Measurements from ENCODE around the gene SLC16A5. TPM values are rescaled to one million over a fixed set of nuclear protein-coding genes. Genes with fewer than 3 reads are reported as not detected.

The SLC16A5 gene
- total RNA-seq, 1 experiment from 2014 or later, result 33.8 TPM

- TSS peak; percentile 16 for BruUV-seq (replicated peaks)
- ChIA-PET CTCF (interaction anchor here (0.5 to 1.3 kb wide), 2 partner anchors 9 to 101 kb away, joined by 3 read pairs; no protein-coding TSS in a partner anchor), POLR2A (interaction anchor here (1.0 kb wide), 1 partner anchor 91 kb away, joined by 3 read pairs; no protein-coding TSS in a partner anchor)
- Histone ChIP-seq H3K4me1 (0 out of 2 replicates have a peak, but pooled peaks cover 5% of the 10 kb centered on the region), H3K36me3 (ENCODE audit: control insufficient read depth, insufficient read depth, low read length) (peaks cover 5% of the 10 kb centered on the region), H3K9me3 (no peaks in the 10 kb centered on the region), H3K4me3 (ENCODE audit: low read depth, low read length) (no peak overlapping the region), H3K27me3 (replicated peaks; ENCODE audit: control insufficient read depth, insufficient read depth, low read length) (no peaks in the 10 kb centered on the region)
- H3K27me3 Mint-ChIP-seq (ENCODE audit: insufficient read depth, unreplicated experiment), result no peaks in the 10 kb centered on the region
- peaks cover 55% of the 10 kb centered on the region for H3K36me3 Mint-ChIP-seq (ENCODE audit: insufficient read depth, unreplicated experiment)
- no peak overlapping the region for H3K27ac Mint-ChIP-seq (ENCODE audit: unreplicated experiment)
- intact Hi-C loops (cut with micrococcal nuclease; ENCODE audit: unreplicated experiment), result no loop called here
- no peaks in the 10 kb centered on the region for H3K9me3 Mint-ChIP-seq (ENCODE audit: unreplicated experiment)
- TF ChIP-seq CTCF (IDR thresholded peaks at IDR 0.05; ENCODE audit: insufficient read depth in 1 of 2, low read depth in 1 of 2, low read length in 1 of 2, severe bottlenecking in 1 of 2, unreplicated experiment in 1 of 2), result no peak
- no peak for DNase-seq
- H3K4me1 Mint-ChIP-seq (ENCODE audit: low read depth, unreplicated experiment), result peaks cover 9% of the 10 kb centered on the region
- H3K4me3 Mint-ChIP-seq (ENCODE audit: unreplicated experiment), result no peak overlapping the region
Observed at GRCh38 chr17:75063626-75064025, 24.1 kb upstream of the SLC16A5 start.

- H3K4me3 ChIP-seq (ENCODE audit: low read depth, low read length), result no peak overlapping the region
- H3K27ac Mint-ChIP-seq (ENCODE audit: unreplicated experiment), result no peak overlapping the region
- no peaks in the 10 kb centered on the region for H3K27me3 ChIP-seq (replicated peaks; ENCODE audit: control insufficient read depth, insufficient read depth, low read length)
- peaks cover 9% of the 10 kb centered on the region for H3K4me1 Mint-ChIP-seq (ENCODE audit: low read depth, unreplicated experiment)
- peaks cover 5% of the 10 kb centered on the region for H3K36me3 ChIP-seq (ENCODE audit: control insufficient read depth, insufficient read depth, low read length)
- DNase-seq, result no peak
- TF ChIP-seq CTCF (IDR thresholded peaks at IDR 0.05; ENCODE audit: insufficient read depth in 1 of 2, low read depth in 1 of 2, low read length in 1 of 2, severe bottlenecking in 1 of 2, unreplicated experiment in 1 of 2), result no peak
- peaks cover 55% of the 10 kb centered on the region for H3K36me3 Mint-ChIP-seq (ENCODE audit: insufficient read depth, unreplicated experiment)
- BruUV-seq (replicated peaks), result no TSS peak
- H3K4me3 Mint-ChIP-seq (ENCODE audit: unreplicated experiment), result no peak overlapping the region
- no peaks in the 10 kb centered on the region for H3K9me3 Mint-ChIP-seq (ENCODE audit: unreplicated experiment)
- ChIA-PET CTCF (interaction anchor here (0.5 to 1.3 kb wide), 2 partner anchors 10 to 100 kb away, joined by 3 read pairs; no protein-coding TSS in a partner anchor), POLR2A (interaction anchor here (1.0 kb wide), 1 partner anchor 91 kb away, joined by 3 read pairs; no protein-coding TSS in a partner anchor)
- H3K4me1 ChIP-seq, result 0 out of 2 replicates have a peak, but pooled peaks cover 5% of the 10 kb centered on the region
- intact Hi-C loops (cut with micrococcal nuclease; ENCODE audit: unreplicated experiment), result no loop called here
- H3K9me3 ChIP-seq, result no peaks in the 10 kb centered on the region
- H3K27me3 Mint-ChIP-seq (ENCODE audit: insufficient read depth, unreplicated experiment), result no peaks in the 10 kb centered on the region
Observed at GRCh38 chr17:75064040-75064439, 23.7 kb upstream of the SLC16A5 start.

- POLR2A ChIA-PET, result interaction anchor here (1.0 kb wide), 1 partner anchor 90 kb away, joined by 3 read pairs; no protein-coding TSS in a partner anchor
- no peak overlapping the region for H3K4me3 ChIP-seq (ENCODE audit: low read depth, low read length)
- H3K27me3 ChIP-seq (replicated peaks; ENCODE audit: control insufficient read depth, insufficient read depth, low read length), result no peaks in the 10 kb centered on the region
- H3K27me3 Mint-ChIP-seq (ENCODE audit: insufficient read depth, unreplicated experiment), result no peaks in the 10 kb centered on the region
- H3K9me3 ChIP-seq, result no peaks in the 10 kb centered on the region
- DNase-seq, result no peak
- 0 out of 2 replicates have a peak, but pooled peaks cover 5% of the 10 kb centered on the region for H3K4me1 ChIP-seq
- intact Hi-C loops (cut with micrococcal nuclease; ENCODE audit: unreplicated experiment), result no loop called here
- CTCF ChIA-PET, result interaction anchor here (0.8 to 1.3 kb wide), 2 partner anchors 10 to 48 kb away, joined by 3 read pairs; no protein-coding TSS in a partner anchor
- no peak overlapping the region for H3K27ac Mint-ChIP-seq (ENCODE audit: unreplicated experiment)
- H3K9me3 Mint-ChIP-seq (ENCODE audit: unreplicated experiment), result no peaks in the 10 kb centered on the region
- H3K36me3 ChIP-seq (ENCODE audit: control insufficient read depth, insufficient read depth, low read length), result peaks cover 5% of the 10 kb centered on the region
- no peak overlapping the region for H3K4me3 Mint-ChIP-seq (ENCODE audit: unreplicated experiment)
- no peak for TF ChIP-seq CTCF (IDR thresholded peaks at IDR 0.05; ENCODE audit: insufficient read depth in 1 of 2, low read depth in 1 of 2, low read length in 1 of 2, severe bottlenecking in 1 of 2, unreplicated experiment in 1 of 2)
- BruUV-seq (replicated peaks), result no TSS peak
- H3K36me3 Mint-ChIP-seq (ENCODE audit: insufficient read depth, unreplicated experiment), result peaks cover 53% of the 10 kb centered on the region
- peaks cover 8% of the 10 kb centered on the region for H3K4me1 Mint-ChIP-seq (ENCODE audit: low read depth, unreplicated experiment)
Observed at GRCh38 chr17:75064460-75064859, 23.3 kb upstream of the SLC16A5 start.

All from Caco-2 (cell line).